Psoas muscle (tissue), 8 donors: Measurements from ENCODE around the gene MAP7D1. TPM values are rescaled to one million over a fixed set of nuclear protein-coding genes. Genes with fewer than 3 reads are reported as not detected.
"Not testable (repeated sequence)": the region's sequence is repeated elsewhere in the genome, so short reads cannot be mapped to it uniquely, and the experiment has no call there.

Source experiments
- ATAC-seq, 4 donors: fragments of 200-7000 bp; cut with Tn5 transposase; one replicate each; pipeline ENCODE4 v1.9.1; 2020; ENCODE audit warnings: moderate library complexity in 3 of 4, mild to moderate bottlenecking in 2 of 4
- DNase-seq, 2 donors: peaks; one replicate each; pipeline ENCODE4 v3.0.0-alpha.2; 2020
- H3K27ac ChIP-seq: fragments of 200-600 bp; one replicate; pipeline ENCODE4 v1.8.0; 2022
- H3K27me3 ChIP-seq, 3 donors: fragments of 200-600 bp in 1 of 3; one replicate each; pipeline versions ENCODE4 v1.6.1 to v1.8.0; 2013 to 2022; ENCODE audit warnings: low read length in 2 of 3, mild to moderate bottlenecking in 2 of 3, moderate library complexity in 1 of 3; ENCODE audit not compliant: insufficient read depth in 3 of 3
- H3K36me3 ChIP-seq, 2 donors: fragments of 200-600 bp in 1 of 2; one replicate each; pipeline versions ENCODE4 v1.6.1 to v1.8.0; 2013 to 2022; ENCODE audit warnings: low read depth in 1 of 2, mild to moderate bottlenecking in 1 of 2, moderate library complexity in 1 of 2; ENCODE audit not compliant: insufficient read depth in 1 of 2
- H3K4me1 ChIP-seq: fragments of 200-600 bp; one replicate; pipeline ENCODE4 v1.8.0; 2022
- H3K4me3 ChIP-seq: fragments of 200-600 bp; one replicate; pipeline ENCODE4 v1.8.0; 2022; ENCODE audit warnings: mild to moderate bottlenecking
- H3K9me3 ChIP-seq: fragments of 200-600 bp; one replicate; pipeline ENCODE4 v1.8.0; 2022
- CTCF ChIP-seq: fragments of 200-600 bp; IDR thresholded peaks from one replicate; pipeline ENCODE4 v1.8.0; 2022; ENCODE audit warnings: antibody characterized with exemption
- WGBS, 3 donors: extraction: QIAGEN DNeasy Blood & Tissue Kit; methylation state at CpG; one replicate each; pipeline versions ENCODE4 v1.1.6 to v1.1.7; 2013; 5-methylcytosine and 5-hydroxymethylcytosine counted together
- intact Hi-C, 2 donors: fragments of 100-400 bp; cut with DNase I; formaldehyde crosslinking; loops; one replicate each; pipeline versions ENCODE4 v1.11.0 to v1.14.2; 2022
- polyA plus RNA-seq, 3 donors: library from polyadenylated mRNA; stranded (reverse); fragments of 200-250 nt; gene quantifications; one replicate each; pipeline ENCODE4 v1.2.3, GENCODE V29; 2013
- total RNA-seq, 4 donors: library from RNA; stranded (reverse); fragmentation: NEBNext Ultra II Directional in 2 of 4; extraction: Animal tissue kit (Norgen Biotek cat#: 25700) in 2 of 4; gene quantifications; one replicate each; pipeline versions ENCODE4 v1.2.1 to v1.2.4, GENCODE V29; 2021 to 2023
- donor health status: healthy with polysubstance abuse.
- donor health status: DM: no; HTN: no; CAD: no; lungs with moderate emphysema.
- donor health status: Bipolar disorder and iron deficiency.
- donor health status: healthy.
- donor health status: DM: yes; HTN: yes; CAD: no.
- donor health status: DM: no; HTN: no; CAD: no.
- donor health status: DM: no; HTN: no; CAD: no.
- donor health status: DM: yes; HTN: yes; CAD: no.

MAP7D1 gene
- total and polyA plus RNA-seq, 7 donors: 117 to 342 (median 212) TPM

DNA sequence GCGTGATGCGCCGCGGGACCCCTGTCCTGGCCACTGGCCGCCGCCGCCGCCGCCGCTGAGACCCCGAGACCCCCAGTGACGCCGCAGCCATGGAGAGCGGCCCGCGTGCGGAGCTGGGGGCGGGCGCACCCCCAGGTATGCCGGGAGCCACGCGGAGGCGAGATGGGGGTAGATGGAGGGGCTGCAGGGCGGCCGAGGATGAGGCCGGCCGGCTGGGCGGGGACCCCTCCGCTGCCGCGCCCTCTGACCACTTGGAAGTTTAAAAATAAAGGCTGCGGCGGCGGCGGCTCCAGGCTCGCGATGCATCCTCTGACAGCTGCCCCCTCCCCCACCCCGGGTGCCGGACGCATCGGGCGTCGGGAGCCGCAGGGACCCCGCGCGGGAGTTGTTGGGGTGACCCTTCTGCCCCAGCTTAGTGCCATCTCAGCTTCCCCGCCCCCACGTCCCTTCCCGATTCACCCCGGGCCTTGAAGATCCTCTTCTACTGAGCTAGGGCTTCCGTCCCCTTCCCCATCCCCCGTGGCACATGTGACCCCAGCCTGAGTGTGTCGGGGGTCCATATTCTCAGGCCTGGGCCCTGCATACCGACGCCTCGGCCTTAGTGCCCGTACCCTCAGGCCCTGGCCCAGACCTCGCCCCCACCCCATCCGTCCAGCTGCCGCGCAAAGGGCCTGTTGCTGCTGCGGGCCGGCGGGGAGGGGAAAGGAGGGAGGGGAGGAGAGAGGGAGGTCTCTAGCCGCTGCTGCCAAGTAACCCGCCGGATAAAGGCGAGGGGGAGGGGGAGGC lies 562 bp downstream of the MAP7D1 start:
- TF ChIP-seq CTCF: no peak
- Histone ChIP-seq H3K36me3 (no peaks in the 10 kb centered on the region), H3K4me3 (peak overlapping the region; percentile 100), H3K4me1 (peaks cover 53% of the 10 kb centered on the region), H3K27ac (peak overlapping the region; percentile 100), H3K27me3 (no peaks in the 10 kb centered on the region), H3K9me3 (no peaks in the 10 kb centered on the region)
- peak; percentile 35 to 65 (median 62) for ATAC-seq
- DNase-seq: peak; percentile 72 to 82
- 0 to 1% (median 1%) methylated on average over 56 to 69 of the region's 69 CpGs for WGBS, 3 donors
- intact Hi-C loops: loop anchor here (5.0 to 10.0 kb wide), 4 partner anchors 66 to 228 kb away; partner anchors contain the start of genes STK40 (in 1 of the 2) and THRAP3 (in 1 of the 2)

GRCh38 chr1:36157115-36157903 lies 1.3 kb downstream of the MAP7D1 start:
- H3K9me3 ChIP-seq: no peaks in the 10 kb centered on the region
- intact Hi-C loops: loop anchor here (5.0 to 10.0 kb wide), 4 partner anchors 65 to 227 kb away; partner anchors contain the start of genes STK40 (in 1 of the 2) and THRAP3 (in 1 of the 2)
- peak overlapping the region; percentile 100 for H3K4me3 ChIP-seq
- WGBS, 3 donors: 6 to 10% (median 7%) methylated on average over 8 to 9 of the region's 9 CpGs
- ATAC-seq: no peak
- peak overlapping the region; percentile 100 for H3K27ac ChIP-seq
- TF ChIP-seq CTCF: no peak
- H3K4me1 ChIP-seq: peaks cover 53% of the 10 kb centered on the region
- H3K36me3 ChIP-seq: no peaks in the 10 kb centered on the region
- DNase-seq: no peak
- H3K27me3 ChIP-seq: no peaks in the 10 kb centered on the region

DNA sequence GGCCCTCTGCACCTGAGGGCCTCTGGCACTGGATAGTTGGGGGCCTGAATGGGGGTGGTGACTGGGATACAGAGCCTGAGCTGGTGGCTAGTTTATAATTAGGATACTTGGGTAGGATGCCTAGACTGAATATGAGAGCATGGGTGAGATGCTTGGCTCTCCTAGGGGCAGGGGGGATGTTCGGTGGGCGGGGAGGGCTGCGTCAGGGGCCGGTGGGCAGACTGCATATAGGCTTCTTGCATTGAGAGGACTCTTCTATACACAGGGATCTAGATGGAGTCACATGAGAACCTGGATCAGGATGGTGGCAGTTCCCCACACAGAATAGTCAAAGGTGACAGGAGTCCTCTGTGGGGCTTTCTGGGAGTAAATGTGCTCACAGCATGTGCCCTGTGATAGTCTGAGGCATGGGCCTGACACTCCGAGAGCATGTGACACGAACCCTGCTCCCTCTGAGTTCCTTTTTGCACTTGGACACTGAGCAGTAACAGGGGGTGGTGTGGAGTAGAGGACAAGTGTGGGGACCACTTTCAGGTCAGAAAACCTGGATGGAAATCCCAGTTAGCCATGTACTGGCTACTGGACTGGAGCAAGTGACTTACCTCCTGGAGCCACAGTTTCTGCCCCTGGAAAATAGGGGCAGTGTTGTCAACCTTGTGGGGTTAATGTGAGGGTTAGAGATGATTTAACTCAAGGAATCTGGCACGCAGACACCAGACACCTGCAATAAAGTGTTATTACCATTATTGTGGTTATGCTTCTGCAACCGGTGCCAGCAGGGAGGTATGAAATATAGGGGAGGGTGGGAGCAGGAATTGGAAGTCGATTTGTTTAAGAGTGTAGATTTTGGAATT lies 2.2 kb downstream of the MAP7D1 start:
- Histone ChIP-seq H3K4me3 (peak overlapping the region; percentile 100), H3K27me3 (no peaks in the 10 kb centered on the region), H3K9me3 (no peaks in the 10 kb centered on the region), H3K36me3 (no peaks in the 10 kb centered on the region), H3K4me1 (peaks cover 62% of the 10 kb centered on the region), H3K27ac (peak overlapping the region; percentile 100)
- DNase-seq (no peak), ATAC-seq (no peak)
- 35 to 54% (median 39%) methylated on average over 9 of the region's 9 CpGs for WGBS, 3 donors
- no peak for TF ChIP-seq CTCF
- intact Hi-C loops: loop anchor here (5.0 to 10.0 kb wide), 4 partner anchors 64 to 227 kb away; partner anchors contain the start of genes STK40 (in 1 of the 2) and THRAP3 (in 1 of the 2)

- H3K36me3 ChIP-seq, DNase-seq, H3K27me3 ChIP-seq, H3K9me3 ChIP-seq, ATAC-seq: not testable (repeated sequence)
- peaks cover 64% of the 10 kb centered on the region for H3K4me1 ChIP-seq
- H3K4me3 ChIP-seq: peak overlapping the region; percentile 100
- 83 to 92% (median 89%) methylated on average over 10 of the region's 10 CpGs for WGBS, 3 donors
- intact Hi-C loops: loop anchor here (5.0 to 10.0 kb wide), 4 partner anchors 63 to 226 kb away; partner anchors contain the start of genes STK40 (in 1 of the 2) and THRAP3 (in 1 of the 2)
- peak overlapping the region; percentile 100 for H3K27ac ChIP-seq
These were observed 2.9 kb downstream of the MAP7D1 start for GRCh38 chr1:36158827-36159252.
